ENCODE results near the gene CAMTA1.

DNA sequence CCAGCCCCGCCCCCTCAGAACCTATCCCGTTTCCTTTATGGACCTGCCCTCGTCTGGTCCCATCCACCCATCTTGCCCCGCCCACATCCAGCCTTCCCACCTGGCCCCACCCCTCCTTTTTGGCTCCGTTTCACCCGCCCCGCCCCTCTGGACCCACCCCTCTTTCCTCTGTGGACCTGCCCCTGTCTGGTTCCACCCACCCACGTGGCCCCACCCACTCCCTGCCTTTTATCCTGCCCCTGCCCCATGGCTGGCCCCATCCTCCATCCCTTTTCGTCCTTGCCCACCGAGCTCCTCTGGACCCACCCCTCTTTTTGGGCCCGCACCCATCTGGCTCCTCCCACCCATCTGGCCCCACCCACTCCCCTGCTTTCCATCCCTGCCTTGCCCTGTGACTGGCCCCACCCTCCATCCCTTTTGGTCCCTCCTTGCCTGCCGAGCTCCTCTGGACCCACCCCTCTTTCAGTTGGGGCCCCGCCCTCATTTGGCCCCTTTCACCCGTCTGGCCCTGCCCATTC is 177.3 kb downstream of the CAMTA1 start:
- TF ChIP-seq, protein P1, sequence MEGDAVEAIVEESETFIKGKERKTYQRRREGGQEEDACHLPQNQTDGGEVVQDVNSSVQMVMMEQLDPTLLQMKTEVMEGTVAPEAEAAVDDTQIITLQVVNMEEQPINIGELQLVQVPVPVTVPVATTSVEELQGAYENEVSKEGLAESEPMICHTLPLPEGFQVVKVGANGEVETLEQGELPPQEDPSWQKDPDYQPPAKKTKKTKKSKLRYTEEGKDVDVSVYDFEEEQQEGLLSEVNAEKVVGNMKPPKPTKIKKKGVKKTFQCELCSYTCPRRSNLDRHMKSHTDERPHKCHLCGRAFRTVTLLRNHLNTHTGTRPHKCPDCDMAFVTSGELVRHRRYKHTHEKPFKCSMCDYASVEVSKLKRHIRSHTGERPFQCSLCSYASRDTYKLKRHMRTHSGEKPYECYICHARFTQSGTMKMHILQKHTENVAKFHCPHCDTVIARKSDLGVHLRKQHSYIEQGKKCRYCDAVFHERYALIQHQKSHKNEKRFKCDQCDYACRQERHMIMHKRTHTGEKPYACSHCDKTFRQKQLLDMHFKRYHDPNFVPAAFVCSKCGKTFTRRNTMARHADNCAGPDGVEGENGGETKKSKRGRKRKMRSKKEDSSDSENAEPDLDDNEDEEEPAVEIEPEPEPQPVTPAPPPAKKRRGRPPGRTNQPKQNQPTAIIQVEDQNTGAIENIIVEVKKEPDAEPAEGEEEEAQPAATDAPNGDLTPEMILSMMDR (IDR thresholded peaks at IDR 0.05 in 2 of 3, conservative IDR thresholded peaks at IDR 0.05 in 1 of 3; ENCODE audit: borderline replicate concordance in 1 of 3, insufficient read depth in 1 of 3, low read depth in 2 of 3, low read length in 2 of 3): no peak
- TF ChIP-seq SRF (IDR thresholded peaks at IDR 0.05; ENCODE audit: low read depth) (no peak), SIN3A (IDR thresholded peaks at IDR 0.05; ENCODE audit: low read depth) (no peak), EZH2 (IDR thresholded peaks at IDR 0.05) (no peak)

Measured in HCT116 (cell line).